ENCODE data around the gene DIP2C. TPM values are rescaled to one million over a fixed set of nuclear protein-coding genes. Genes with fewer than 3 reads are reported as not detected.
"Not testable (repeated sequence)": the region's sequence is repeated elsewhere in the genome, so short reads cannot be mapped to it uniquely, and the experiment has no call there.

The DIP2C gene
- total RNA-seq, 1 donor from 2014 or later = 16.7 TPM

GRCh38 chr10:479706-480497, 209.6 kb downstream of the DIP2C start:
- DNase-seq = not testable (repeated sequence)

- DNase-seq = no peak
Measured at GRCh38 chr10:478471-479245, 210.8 kb downstream of the DIP2C start.

DNA sequence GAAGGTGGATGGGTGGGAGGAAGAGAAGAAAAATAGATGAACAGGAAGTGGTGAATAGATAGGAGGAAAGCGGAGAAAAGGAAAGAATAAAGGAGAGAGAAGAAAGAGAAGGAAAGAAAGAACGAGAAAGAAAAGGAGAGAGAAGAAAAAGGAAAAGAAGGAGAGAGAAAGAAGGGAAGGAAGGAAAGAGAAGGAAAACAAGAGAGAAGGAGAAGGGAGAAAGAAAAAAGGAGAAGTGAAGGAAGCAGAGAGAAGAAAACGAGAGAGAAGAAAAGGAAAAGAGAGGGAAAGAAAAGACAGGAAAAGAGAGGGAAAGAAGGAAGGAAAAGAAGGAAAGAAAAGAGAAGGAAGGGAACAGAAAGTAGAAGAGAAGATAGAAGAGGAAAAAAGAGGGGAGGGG, 211.8 kb downstream of the DIP2C start:
- DNase-seq = no peak

GRCh38 chr10:476455-476780, 213.1 kb downstream of the DIP2C start:
- no peak for DNase-seq

DNA sequence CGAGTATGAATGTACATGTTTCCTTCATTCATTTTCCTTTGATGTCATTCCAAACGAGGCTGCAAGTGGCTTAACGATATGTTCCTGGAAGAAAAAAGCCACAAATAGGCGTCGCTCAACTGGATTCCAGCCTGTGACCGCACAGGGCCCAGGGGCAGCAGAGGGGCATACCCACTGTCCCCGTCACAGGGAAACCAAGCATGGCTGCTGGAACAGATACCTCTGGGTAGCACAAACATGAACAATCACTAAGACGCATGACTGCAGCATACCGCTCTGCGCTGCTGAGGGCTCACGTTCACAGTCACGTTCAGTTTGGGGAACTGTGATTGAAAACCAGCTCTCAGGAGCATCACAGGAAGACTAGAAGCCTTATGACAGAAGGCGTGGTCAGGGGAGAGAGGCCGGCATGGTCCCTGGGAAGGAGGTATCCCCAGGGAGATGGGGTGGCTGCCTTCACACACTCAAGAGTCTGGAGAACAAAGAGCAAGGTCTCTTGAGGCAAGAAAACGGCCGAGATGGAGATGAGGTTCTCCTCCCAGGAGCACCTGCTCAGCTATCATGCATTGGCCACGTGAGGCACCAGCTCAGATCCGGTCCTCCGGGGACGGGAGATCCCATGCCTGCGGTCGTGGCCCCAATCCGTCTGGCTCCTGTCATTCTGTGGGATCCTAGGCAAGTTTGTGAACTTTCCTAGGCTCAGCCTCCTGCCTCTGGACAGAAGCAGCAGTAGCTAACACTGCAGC, 213.6 kb downstream of the DIP2C start:
- DNase-seq = no peak

DNA sequence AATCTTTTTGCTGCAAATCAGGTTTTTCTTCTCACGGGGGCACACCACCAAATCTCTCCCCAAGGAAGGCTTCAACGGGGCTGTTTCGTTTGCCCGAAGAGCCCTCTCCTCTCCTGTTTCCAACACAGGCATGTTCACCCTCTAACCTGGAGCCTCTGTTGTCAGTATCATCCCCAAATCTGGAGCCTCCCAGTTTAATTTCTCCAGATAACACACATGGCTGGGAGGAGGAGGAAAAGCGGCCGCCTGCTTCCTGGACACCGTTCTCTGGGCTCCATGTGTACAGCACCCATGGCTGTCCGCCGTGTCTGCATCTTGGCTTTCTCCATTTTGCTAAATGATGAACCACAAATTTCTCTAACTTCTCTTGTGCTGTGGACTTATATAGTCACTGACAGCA, 214.5 kb downstream of the DIP2C start:
- no peak for DNase-seq

DNA sequence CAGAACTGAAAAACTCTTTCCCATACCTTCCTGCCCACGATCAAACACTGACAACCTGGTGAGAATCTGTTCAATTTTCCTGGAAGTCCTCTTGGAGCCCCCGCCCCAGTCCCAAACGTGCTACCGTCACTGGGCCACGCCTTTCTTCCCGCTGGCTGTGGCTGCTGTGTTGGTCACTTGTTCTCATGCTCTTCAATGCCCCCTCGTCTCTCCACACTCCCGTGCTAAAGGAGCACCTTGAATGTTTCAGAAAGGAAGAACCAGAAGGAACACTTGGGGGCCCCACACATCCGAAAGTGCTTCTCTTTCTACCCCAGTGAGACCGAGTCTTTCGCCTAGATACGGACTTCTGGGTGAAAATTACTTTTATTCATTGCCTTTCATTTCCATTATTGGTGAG, 215.1 kb downstream of the DIP2C start:
- no peak for DNase-seq

- no peak for DNase-seq
Measured at GRCh38 chr10:472241-472910, 217.1 kb downstream of the DIP2C start.

DNA sequence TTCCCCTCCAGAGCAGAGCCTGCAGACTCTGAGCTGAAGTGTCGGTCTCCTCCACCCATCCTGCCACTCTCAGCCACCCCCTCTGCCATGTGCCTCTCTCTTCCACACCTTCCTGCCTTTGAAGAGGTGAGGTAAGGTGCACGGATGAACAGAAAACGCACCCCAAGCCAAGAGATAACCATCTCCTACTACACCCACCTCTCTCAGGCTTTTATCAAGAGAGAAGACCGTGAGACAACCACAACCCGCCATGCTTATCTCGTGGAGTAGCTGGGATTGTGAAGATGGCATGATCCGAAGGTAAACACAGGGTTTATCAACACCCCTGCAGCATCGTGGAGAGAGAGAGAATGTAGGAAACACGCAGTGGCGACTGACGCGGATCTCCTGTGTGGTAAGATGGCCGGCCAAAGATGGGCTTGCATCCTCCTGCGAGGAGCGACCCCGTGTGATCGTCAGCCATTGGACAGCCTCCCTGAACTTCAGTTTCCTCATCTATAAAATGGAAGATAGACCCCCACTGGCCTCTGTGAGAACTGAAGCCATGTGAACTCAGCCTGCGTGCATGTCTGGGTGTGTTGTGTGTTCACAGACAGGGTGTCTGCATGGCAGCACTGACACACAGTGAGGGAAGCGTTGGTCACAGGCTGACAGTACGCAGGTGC, 219.0 kb downstream of the DIP2C start:
- DNase-seq = no peak

DNA sequence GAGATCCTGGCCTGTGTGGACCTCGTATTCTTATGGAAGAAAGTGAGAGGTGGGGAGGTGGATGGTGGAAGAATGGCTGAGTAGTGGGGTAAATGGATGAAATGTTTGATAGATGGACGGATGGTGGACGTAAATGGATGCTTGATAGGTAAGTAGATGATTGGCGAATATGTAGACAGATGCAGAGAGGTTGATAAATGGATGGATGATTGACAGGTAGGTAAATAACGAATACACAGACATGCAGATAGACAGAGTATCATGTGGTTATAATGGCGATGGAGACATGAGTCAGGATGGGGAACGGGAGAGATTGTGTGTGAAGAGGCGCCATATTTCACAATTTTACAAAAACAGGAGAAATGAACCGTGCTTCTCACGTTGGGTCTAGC, 219.5 kb downstream of the DIP2C start:
- no peak for DNase-seq

GRCh38 chr10:459743-460142, 229.7 kb downstream of the DIP2C start:
- DNase-seq = no peak

DNA sequence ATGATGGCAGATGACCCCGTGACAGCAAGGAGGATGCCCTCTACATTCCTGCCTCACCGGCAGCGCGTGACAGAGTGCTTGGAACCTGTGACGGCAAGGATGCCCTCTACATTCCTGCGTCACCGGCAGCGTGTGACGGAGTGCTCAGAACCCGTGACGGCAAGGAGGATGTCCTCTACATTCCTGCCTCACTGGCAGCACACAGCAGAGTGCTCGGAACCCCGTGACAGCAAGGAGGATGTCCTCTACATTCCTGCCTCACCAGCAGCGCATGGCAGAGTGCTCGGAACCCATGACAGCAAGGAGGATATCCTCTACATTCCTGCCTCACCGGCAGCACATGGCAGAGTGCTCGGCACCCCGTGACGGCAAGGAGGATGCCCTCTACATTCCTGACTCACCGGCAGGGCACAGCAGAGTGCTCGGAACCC, 231.0 kb downstream of the DIP2C start:
- no peak for DNase-seq

DNA sequence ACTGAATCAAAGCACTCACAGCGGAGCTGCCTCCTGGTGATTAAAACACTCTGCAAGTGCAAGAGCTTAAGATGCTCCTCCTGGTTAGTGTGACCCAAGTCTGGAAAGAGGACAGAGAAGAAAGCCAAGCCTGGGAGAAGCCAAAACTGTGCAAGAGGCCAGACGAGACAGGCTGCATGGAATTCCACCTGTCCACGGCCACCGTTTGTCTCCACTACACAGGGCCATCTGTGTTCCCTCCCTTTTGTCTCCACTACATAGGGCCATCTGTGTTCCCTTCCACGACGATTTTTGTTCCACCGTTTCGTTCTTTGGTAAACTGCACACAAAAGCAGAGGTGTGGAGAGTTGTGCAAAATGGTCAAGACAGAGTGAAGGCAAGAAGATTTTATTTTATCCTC, 233.0 kb downstream of the DIP2C start:
- no peak for DNase-seq

GRCh38 chr10:454860-455259, 234.6 kb downstream of the DIP2C start:
- DNase-seq = no peak

DNA sequence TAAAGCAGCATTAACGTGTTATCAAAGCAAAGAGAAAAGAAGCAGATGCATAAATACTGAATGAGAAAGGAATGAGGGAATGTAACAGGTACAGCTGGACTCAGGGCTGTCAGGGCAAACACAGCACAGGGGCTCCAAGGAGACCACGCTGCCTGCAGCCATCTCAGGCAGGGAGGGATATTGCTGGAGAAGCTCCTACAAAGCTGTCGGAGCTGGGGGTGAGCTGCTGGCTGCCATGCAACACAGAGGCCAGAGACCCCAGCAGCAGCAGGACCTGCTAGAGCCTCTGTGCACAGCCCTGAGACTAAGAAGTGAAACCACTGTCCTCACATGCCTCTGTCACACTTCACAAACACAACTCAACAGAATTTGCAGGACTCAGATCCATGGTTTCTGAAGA, 235.8 kb downstream of the DIP2C start:
- no peak for DNase-seq

GRCh38 chr10:452512-453426, 236.7 kb downstream of the DIP2C start:
- no peak for DNase-seq

DNA sequence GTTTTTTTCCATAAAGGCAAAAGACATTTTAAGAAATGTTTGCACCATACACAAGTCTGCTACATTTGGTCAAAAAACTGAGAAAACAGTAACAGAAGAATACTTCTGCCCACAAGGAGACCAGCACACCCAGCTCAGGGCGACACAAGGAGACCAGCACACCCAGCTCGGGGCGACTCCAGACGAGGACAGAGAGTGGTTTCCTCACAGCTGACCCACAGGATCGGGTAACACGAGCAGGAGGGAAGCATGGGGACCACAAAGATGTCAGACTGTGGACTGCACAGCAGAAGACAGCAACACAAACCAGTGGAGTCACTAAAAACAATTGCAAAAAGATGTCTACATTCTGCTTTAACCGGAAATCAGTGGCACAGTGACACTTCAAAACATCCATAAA, 237.6 kb downstream of the DIP2C start:
- no peak for DNase-seq

DNA sequence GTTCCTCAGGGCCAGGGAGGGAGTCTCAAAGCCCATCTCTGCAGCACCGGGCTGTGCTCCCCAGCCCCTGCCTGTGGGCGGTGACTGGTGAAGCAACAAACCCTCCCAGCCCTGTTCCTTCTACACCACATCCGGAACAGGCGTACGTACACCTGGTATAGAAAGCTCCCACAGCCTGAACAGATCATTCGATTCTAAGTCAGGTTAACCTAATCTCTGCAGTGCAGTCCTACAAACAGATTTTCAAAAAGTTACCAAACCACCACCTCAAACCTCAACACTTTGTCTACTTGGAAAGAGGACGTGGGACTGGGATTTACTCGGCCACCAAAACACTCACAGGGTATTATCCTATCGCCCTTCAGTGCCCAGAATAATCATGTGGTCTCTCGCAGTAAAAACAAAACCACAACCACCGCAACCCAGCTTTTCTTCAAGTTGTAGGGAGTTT, 238.4 kb downstream of the DIP2C start:
- no peak for DNase-seq

GRCh38 chr10:450463-450862, 239.0 kb downstream of the DIP2C start:
- no peak for DNase-seq

DNA sequence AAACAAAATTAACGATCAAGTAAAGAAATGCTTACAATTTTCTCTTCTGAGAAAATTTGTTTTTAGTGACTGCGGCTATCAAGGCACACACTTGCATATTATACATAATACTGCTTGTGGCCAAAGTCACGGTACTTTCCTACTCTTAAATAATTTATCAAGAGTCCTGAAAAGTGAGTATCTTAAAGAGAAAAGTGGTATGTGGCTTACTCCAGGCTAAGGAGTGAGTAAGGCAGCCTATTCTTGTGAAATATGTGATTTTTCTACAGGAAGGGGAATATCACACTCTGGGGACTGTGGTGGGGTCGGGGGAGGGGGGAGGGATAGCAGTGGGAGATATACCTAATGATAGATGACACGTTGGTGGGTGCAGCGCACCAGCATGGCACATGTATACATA, 240.1 kb downstream of the DIP2C start:
- DNase-seq = not testable (repeated sequence)

DNA sequence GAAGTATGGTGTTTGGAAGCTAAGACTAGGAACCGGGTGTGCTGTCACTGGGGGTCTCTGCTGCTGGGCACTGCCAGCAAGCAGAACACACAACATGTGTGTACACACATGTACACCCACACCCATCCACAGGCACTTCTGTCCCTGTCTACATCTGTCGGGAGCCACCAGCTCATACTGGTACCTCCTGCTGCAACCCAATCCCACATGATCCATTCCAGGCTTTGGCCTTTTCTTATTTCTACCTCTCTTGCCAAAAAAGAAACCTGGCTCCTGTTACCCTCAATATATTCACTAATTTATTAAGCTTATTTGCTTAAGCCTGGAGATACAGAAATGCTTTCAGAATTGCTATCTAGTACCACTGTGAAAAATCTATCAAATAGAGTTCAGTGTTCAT, 246.0 kb downstream of the DIP2C start:
- DNase-seq = no peak
